Measurements from ENCODE around the gene IL23R.

IL23R gene

DNA sequence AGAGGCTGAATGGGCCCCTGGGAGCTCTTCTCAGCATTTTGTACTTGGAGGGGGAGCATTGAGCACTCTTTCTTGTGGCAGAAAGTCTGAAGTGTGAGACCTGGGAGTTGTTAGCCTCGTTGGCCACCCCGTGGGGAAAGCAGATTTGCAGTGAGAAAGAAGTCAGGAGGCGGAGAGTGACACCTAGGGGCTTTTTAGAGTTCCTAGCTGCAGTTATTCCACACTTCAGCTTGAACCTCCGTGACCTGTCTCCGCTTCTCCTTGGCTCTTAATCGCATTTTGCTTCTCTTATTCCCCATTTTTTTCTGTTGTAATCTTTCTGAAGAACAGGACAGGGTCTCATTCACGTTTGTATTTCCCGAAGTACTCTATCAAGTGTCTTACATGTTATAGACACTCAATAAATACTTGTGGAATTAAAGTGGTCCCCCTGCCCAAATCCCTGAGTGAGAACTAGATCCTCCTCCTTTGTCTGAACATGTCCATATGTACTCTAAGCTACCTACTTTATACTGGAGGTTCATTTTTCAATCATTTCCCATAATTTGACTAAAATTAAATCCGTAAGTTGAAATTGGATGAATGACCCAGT lies 17.0 kb upstream of the IL23R start:
- DNase-seq: peak; percentile 69 to 72

- no peak for DNase-seq
These were observed 15.3 kb upstream of the IL23R start for GRCh38 chr1:67150931-67151330.

DNA sequence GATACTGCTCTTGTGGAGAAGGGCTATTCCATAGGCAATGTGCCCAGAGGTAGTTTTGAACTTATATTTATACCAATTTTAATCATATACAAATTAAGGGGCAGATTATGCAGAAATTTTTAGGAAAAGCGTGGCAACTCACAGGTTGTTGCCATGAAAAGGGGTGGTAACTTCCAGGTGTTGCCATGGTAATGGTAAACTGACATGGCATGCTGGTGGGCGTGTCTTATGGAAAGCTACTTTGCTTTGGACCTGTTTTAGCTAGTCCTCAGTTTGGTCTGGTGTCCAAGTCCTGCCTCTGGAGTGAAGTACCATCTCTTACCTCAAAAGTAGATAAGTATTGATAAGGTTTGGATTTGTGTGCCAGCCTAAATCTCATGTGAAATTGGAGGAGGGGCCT lies 7.9 kb upstream of the IL23R start:
- no peak for DNase-seq

DNA sequence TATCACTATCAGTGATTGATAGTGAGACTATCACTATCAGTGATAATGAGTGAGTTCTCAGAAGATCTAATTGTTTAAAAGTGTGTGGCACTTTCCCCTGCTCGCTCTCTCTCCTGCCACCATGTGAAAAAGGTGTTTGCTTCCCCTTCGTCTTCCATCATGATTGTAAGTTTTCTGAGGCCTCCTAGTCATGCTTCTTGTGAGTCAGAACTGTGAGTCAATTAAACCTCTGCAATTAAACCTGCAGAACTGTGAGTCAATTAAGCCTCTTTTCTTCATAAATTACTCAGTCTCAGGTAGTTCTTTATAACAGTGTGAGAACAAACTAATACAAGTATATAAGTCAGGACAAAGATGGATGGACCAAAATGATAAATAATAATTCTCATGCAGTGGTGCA lies 7.0 kb upstream of the IL23R start:
- no peak for DNase-seq

DNA sequence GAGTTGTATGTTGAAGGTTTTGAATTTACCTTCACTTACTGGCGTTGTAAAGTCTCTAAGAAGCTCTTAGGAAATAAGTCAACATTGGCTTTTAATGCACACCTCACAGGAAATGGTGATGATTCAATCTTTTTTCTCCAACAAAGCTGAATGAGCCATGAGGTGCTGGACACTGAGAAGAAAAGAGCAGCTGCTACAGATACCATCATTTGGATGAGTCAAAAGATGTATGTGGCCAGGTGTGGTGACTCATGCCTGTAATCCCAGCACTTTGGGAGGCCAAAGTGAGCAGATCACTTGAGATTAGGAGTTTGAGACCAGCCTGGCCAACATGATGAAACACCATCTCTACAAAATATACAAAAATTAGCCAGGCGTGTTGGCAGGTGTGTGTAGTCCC lies 3.3 kb upstream of the IL23R start:
- DNase-seq: peak in 1 of 2 donors; percentile 9

GRCh38 chr1:67165468-67166041 lies 699 bp upstream of the IL23R start:
- no peak for DNase-seq

- no peak for DNase-seq
These were observed 3.2 kb downstream of the IL23R start for GRCh38 chr1:67169496-67169895.

GRCh38 chr1:67169932-67170331 lies 3.7 kb downstream of the IL23R start:
- DNase-seq: no peak

DNA sequence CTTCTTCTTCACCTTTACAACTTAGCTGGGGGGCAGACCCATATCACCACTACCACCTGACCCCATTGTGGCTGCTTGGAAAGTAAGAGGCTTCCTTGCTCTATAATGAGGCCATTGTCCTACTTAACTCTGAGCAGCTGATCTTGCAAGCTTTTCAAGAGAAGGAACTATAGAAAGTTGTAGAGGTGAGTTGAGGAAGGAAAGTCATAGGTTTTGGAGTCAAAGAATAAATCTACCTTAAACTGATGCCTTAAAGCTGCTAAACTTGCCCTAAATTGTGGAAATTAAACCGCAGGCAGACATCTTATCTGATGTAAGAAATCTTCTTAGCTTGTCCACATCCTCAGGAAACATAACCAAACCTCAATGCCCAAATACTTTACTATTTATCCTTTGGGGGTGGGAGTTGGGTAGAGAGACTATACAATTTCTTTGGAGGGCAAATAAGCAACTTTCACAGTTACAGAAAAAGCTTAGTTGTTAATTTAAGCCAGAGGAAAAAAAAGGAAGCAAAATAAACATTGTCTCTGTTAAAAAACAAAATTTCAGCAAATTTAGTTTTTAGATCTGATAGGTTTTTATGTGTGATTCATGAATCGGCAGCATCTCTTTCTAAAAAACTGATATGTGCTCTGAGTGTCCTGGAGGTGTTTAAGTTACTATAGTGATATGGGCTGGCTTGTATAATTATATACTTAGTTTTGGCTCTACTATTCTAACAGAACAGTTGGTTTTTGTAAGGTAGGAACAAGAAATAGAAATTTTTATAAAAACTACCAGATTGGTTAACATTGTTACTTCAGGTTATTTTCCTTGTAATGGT lies 4.7 kb downstream of the IL23R start:
- DNase-seq: peak in 1 of 2 donors; percentile 67

DNA sequence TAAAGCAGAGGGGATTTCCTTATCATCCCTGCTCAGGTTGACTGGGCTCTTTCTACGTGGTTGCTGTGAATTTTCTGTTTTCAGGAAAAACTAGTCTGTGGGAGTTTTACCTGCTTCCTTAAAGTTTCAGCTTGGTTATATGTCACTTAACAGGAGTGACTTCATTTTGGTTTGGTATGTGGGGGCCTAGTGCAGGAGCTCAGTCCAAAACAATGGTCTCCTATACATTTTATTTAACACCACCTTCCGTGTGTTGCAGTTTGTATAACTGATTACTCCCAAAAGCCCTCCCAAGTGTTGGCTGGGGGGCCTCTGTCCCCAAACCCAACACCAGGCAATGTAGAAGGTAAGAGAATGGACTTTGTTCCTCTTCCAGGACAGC lies 5.3 kb downstream of the IL23R start:
- peak in 1 of 2 donors; percentile 10 for DNase-seq

DNA sequence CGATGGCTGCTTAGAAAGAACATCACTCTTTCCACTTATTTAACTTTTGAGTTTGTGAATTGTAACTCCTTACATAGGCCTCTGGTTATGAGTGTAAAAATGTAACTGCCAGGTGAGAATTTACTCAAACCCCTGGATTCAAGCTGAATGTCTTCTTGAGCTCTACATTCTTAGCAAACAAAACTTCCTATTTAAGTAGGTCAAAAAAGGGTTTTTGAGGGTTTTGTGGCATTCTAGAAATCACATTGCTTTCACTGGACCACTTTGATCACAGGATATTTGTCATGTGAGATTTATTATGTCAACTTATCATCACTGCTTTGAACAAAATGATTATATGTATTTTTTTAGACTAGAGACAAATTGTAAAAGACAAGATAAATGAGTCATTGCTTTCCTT lies 5.7 kb downstream of the IL23R start:
- DNase-seq: peak in 1 of 2 donors; percentile 63

GRCh38 chr1:67173988-67174387 lies 7.7 kb downstream of the IL23R start:
- no peak for DNase-seq

DNA sequence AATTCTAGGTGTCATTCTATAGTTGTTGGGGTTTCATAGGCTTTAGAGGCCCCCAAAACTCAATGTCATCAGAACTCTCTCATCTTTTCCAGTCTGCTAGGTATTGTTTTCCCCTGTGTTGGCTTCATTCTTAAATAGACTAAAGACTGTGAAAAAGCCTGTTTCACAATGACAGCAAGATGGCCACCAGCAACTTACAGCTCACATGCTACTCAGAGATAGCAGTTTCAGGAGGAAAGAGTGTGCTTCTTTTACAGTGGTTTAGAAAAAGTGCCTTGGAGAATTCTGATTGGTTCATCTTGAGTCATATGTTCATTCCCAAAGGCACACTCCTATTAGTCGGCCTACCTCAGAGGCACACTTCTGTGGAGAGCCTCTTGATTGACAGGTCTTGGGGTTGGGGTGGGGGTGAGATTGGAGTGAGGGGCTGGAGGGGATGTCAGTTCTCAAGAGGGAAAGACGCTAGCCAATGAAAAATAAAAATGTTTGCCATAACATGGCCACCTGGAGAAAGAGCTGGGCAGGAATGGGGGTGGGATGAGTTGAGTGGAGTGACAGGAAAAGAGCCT lies 8.5 kb downstream of the IL23R start:
- DNase-seq: no peak

- DNase-seq: no peak
These were observed 9.4 kb downstream of the IL23R start for GRCh38 chr1:67175530-67176087.

GRCh38 chr1:67184838-67185421 lies 18.7 kb downstream of the IL23R start:
- no peak for DNase-seq

DNA sequence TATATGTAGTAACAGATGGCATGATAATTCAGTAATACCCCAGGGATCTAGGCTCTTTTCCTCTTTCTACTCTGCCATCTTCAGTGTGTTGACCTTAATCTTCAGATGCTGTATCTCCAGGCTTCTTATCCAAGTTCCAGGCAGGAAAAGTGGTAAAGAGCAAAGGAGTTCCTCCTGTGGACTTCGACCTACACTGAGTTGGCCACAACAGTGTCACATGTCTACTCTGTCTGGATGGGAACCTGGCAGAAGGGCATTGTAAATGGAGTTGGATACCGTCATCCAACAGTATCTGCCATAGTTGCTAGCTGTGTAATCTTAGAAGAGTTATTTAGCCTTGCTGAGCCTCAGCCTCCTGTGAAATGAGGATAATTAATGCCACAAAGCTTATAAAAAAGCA lies 21.9 kb downstream of the IL23R start:
- no peak for DNase-seq

DNA sequence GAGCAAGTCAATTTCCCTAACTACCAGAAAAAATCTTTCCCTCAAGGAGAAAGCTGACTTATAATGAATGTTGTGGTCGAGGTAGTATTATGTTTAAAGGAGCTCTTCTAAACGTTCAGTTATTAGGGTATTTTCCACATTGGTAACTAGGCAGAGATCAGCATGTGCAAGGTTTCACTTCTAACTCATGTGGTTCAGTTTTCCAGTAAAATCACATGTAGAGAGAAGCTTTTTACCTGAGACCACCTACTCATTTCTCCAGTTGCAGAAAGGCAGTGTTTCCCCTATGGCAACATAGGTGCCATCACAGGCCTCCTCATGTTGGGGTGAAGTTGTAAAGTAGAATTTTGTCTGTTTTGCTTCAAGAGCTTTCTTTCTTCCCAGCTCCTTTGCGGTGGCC lies 23.7 kb downstream of the IL23R start:
- no peak for DNase-seq

GRCh38 chr1:67190410-67190809 lies 24.2 kb downstream of the IL23R start:
- no peak for DNase-seq

- no peak for DNase-seq
These were observed 24.7 kb downstream of the IL23R start for GRCh38 chr1:67190942-67191341.

DNA sequence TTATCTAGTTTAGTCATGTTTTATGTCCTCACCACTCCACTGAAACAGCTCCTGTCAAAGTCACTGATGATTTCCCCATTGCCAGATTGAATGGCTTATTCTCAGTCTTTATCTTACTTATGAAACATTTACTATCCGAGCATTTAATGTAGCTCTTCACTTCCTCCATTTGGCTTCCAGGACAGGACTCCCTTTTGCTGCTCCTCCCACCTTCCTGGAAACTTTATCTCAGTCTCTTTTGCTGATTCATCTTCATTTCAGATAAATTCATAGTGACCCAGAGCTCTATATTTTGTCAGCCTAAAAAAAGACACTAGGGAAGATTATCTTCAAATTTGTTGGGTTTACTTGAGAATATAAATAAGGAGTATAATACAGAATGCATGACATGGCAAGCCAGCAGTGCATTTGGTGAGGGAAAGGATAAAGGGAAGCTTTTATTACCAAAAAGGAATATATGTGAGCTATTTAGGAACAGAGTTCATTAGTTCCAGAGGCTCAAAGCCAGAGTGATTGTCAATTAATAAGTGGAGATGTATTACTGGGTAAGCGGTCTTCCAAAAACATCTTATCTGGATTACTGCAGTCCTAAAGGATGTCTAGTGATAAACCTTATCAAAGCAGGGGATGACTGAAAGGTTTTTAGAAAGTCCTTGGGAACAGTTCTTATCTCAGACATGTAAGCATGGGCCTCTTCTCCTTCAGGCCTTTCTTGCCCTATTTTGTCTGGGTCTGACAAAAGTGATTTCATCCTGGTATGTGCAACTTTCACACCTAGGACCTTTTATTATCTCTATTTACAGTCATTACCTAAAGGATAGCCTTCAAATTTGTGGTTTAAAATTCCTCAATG lies 25.6 kb downstream of the IL23R start:
- DNase-seq: no peak

- no peak for DNase-seq
These were observed 26.6 kb downstream of the IL23R start for GRCh38 chr1:67192902-67193301.

- DNase-seq: no peak
These were observed 27.4 kb downstream of the IL23R start for GRCh38 chr1:67193704-67194103.

Data from CD4-positive, alpha-beta T cell treated with Interferon alpha-2 for 1 hour (primary cell).